ENCODE measurements around the gene SPATA31C1.

GRCh38 chr9:87950765-87951488, 33.2 kb downstream of the SPATA31C1 start:
- TF ChIP-seq CTCF (conservative IDR thresholded peaks at IDR 0.05; ENCODE audit: low read length) (peak; percentile 82), EZH2phosphoT487 (IDR thresholded peaks at IDR 0.05; ENCODE audit: borderline replicate concordance, low read depth, low read length) (no peak)
